HG02571 (cell line): ENCODE measurements around the gene PSMD2.
A peak's percentile ranks its signal among the peaks of the same experiment; 100 is the strongest.

Experiments used
- ATAC-seq: cut with Tn5 transposase; IDR thresholded peaks from one replicate; pipeline ENCODE4 v1.9.1; 2021; ENCODE audit warnings: mild to moderate bottlenecking, moderate library complexity; ENCODE audit not compliant: unreplicated experiment

The PSMD2 gene

DNA sequence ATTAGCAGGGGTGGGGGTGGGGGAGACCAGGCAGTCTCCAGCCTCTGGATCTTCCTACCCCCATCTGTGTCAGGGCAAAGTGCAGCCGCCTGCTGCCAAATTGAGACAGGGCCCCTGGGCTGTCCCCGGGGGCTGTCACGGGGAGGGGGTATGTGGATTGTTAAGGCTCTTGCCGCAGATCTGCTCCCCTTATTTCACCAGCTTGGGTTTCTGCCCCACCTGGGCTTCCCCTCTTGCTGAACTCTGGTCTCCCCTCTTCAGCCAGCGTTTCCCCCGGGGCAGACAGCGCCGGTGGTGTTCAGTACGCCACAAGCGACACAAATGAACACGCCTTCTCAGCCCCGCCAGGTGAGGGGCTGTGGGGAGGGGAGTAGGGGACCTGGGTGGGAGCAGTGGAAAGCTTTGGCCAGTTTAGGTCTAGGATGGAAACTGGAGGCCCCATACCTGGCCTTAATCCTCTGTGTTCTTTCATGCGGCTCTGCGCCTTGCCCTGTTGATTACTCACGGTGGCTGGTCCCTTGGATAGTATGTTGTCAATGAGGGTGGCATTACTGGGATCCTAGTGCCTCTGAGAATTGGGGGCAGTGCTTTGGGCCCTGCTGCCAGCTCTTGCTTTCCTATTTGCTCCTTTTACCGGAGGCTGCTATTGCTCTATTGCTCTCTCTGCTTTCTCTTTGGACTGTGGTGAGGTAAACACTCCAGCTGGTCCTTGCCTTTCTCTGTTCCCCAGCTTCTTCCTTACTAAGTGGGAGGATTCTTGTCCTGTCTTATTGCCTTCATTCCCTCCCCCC is 17.0 kb downstream of the PSMD2 start:
- no peak for ATAC-seq

DNA sequence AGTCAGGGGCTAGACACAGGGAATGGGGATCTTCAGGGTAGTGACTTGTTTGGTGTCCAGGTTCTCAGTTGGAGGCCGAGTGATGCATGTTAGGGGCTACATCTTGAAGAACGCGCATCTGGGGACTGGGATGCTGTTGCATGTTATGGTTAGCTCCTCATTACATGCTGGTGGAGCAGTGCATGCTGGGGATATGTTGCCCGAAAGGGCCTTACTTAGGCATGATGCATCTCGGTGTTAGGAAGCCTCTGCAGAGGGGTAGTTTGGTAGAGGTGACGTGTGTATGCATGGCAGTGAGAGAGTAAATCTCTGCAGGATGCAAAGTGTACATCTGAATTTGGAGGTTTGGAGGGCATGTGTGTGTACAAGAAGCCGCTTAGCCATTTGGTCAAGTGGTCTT is 17.8 kb downstream of the PSMD2 start:
- ATAC-seq = no peak

DNA sequence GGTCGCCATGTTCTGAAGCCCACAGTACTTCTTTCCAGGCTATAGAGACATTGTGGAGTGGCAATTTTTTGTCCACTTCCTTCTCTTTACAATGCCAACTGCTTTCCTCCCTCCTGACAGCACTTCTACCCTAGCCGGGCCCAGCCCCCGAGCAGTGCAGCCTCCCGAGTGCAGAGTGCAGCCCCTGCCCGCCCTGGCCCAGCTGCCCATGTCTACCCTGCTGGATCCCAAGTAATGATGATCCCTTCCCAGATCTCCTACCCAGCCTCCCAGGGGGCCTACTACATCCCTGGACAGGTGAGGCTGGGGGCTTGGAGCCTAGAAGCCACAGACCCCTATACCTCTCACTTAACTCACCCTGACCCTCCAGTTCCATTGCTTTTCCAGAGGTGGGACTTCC is 18.2 kb downstream of the PSMD2 start:
- ATAC-seq = no peak

DNA sequence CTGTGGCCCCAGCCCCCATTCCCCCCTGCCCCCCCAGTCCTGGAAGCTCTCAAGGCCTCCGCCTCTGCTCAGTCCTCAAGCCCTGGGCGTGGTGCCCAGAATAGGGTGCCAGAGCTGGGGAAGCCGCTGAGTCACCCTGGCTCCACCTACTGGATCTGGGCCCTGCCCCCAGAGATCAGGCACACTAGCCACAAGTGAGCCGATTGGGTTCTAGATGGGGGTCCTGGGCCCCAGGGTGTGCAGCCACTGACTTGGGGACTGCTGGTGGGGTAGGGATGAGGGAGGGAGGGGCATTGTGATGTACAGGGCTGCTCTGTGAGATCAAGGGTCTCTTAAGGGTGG is 21.0 kb downstream of the PSMD2 start:
- no peak for ATAC-seq

DNA sequence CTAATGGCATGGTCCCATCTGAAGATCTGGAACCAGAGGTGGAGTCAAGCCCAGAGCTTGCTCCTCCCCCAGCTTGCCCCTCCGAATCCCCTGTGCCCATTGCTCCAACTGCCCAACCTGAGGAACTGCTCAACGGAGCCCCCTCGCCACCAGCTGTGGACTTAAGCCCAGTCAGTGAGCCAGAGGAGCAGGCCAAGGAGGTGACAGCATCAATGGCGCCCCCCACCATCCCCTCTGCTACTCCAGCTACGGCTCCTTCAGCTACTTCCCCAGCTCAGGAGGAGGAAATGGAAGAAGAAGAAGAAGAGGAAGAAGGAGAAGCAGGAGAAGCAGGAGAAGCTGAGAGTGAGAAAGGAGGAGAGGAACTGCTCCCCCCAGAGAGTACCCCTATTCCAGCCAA is 22.6 kb downstream of the PSMD2 start:
- ATAC-seq = no peak

DNA sequence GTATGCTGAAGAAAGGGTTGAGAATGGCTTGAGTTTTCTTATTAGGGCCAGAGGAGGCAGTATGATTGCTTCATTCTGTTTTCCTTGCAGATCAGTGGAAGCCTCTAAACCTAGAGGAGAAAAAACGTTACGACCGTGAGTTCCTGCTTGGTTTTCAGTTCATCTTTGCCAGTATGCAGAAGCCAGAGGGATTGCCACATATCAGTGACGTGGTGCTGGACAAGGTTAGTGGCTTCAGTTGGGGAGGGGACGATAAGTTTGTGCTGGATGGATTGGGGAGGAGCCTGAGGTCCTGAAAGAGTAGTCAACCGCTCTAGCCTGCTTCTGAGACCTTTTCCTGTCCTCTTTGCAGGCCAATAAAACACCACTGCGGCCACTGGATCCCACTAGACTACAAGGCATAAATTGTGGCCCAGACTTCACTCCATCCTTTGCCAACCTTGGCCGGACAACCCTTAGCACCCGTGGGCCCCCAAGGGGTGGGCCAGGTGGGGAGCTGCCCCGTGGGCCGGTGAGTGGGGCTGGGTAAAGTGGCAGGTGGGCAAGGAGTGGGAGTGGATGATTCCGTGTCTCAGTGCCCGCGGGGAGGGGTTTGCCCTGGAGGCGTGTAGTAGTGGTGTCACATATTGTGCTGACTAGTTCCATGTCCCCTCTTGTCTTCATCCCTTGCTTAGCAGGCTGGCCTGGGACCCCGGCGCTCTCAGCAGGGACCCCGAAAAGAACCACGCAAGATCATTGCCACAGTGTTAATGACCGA is 23.9 kb downstream of the PSMD2 start:
- no peak for ATAC-seq

DNA sequence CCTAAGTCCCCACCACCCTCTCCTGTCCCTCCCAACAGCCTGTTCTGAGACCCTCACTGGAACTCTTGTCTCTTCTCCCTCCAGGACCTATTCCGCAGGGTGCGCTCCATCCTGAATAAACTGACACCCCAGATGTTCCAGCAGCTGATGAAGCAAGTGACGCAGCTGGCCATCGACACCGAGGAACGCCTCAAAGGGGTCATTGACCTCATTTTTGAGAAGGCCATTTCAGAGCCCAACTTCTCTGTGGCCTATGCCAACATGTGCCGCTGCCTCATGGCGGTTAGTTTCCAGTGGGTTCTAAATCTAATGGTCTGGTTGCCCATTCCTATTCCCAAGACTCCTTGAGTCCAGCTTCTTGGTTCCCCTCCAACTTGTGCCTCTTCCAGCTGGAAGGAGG is 24.7 kb downstream of the PSMD2 start:
- ATAC-seq = no peak

DNA sequence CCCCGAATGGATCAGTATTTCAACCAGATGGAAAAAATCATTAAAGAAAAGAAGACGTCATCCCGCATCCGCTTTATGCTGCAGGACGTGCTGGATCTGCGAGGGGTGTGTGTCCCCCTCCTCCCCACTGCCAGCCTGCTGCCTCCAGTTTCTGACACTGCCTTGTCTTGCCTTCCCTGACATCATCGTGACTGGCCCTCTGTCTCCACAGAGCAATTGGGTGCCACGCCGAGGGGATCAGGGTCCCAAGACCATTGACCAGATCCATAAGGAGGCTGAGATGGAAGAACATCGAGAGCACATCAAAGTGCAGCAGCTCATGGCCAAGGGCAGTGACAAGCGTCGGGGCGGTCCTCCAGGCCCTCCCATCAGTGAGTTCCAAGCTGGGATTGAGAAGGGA is 26.2 kb downstream of the PSMD2 start:
- ATAC-seq = no peak

DNA sequence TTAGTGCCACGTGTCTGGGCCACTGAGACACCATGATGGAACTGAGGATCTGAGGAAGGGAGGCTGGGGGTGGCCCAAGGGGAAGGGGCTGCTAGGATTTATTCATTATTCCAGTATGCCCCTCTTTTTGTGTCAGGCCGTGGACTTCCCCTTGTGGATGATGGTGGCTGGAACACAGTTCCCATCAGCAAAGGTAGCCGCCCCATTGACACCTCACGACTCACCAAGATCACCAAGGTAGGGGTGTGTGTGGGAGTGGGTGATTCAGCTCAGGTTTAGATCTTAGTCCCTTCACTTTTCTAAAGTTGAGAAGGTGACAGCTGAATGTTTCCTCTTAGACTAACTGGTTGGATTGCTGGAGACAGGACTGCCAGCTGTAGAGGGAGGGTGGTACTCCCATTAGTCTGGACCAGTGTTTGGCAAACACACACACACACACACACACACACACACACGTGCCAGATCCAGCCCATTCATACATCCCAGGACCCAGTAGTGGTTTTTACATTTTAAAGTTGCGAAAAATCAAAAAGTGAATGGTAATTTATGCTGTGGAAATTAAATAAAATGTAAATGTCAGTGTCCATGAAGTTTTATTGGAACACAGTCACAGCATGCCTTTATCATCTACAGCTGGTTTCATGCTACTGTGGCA is 26.8 kb downstream of the PSMD2 start:
- ATAC-seq = no peak

DNA sequence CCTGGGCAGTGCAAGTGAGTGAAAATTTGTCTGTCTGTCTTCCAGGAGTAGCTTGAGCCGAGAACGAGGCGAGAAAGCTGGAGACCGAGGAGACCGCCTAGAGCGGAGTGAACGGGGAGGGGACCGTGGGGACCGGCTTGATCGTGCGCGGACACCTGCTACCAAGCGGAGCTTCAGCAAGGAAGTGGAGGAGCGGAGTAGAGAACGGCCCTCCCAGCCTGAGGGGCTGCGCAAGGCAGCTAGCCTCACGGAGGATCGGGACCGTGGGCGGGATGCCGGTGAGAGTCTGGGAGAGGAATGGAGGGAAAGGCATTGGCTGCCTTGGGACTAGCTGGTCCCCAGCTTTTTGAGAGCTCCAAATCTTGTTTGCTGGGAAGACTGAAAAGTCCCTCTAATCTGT is 28.1 kb downstream of the PSMD2 start:
- ATAC-seq = no peak

DNA sequence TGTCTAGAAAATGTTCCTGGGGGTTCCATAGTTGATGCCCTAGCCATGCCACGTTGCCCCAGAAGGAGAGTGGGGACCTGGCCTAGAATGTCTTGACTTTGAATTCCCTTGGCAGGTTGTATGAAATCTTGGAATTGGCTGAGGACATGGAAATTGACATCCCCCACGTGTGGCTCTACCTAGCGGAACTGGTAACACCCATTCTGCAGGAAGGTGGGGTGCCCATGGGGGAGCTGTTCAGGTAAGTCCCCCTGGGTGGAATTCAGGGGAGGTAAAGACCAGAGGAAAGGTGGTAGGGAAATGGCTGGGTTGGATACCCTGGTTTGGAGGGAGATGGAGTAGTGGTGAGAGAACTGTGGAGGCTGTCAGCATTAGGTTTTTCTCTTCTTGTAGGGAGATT is 29.5 kb downstream of the PSMD2 start:
- no peak for ATAC-seq

DNA sequence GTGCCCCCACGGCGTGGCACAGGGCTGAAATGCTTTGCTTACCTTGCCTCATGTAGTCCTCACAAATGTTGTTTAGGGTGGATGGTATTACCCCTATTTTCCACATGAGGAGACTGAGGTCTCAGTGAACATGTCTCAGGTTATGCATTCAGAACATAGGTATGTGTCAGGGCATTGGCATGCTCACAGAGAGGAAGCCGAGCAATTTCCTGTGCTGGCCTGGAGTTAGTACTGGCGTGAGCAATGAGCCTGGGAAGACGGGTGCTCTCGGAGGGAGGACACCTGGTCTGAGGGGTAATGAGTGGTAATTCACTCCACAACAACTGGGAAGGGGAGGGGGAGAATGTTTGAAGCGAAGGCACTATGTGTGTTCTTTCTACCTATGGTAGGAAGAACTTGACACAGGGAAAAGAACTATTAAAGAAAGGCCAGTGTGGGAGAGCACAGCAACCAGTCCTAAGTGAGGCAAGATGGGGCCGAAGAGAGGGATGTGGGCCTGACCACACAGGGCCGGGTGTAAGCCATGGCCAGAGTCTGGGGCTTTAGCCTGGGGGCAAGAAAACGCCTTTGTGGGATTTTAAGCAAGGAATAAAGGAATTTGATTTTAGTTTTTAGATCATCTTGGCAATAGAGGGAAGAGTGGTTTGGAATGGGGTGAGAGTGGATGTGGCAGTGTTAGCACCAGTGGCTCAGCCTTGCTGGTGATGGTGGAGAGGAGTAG is 33.5 kb downstream of the PSMD2 start:
- no peak for ATAC-seq

DNA sequence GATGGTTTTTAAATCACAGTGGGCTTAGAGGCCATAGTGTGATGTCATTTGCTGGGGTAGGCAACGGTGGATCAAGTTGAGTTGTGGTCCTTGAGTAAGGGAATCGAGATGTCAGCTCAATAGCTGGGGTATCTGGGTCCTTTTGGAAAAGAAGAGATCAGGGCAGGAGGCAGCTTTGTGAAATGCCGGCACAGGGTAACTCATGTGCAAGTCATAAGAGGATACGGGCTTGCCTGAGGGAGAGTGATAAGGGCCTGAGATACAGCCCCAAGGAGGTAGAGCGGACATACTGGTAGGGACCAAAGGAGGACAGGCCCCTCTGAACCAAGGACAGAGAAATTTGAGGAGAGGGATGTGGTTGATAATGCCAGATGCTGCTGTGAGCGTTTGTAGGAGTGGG is 34.1 kb downstream of the PSMD2 start:
- no peak for ATAC-seq

DNA sequence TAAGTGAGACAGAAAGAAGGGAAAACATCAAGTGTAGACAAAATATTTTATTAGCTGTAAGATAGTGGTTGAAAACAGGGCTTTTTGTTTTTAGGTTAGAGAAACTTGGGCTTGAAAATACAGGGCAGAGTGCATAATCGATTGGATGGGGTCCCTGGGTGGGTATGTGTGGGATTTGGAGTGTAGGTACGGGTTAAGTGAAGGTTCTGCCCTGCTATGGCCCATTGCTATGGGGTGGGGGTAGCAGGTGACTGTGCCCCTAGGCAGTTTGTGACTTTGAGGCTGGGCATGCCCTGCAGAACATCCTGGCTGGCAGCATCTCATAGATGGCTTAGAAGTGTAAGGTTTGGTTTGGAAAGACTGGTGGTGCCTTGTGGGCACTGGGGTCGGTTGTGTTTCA is 34.7 kb downstream of the PSMD2 start:
- ATAC-seq = no peak

DNA sequence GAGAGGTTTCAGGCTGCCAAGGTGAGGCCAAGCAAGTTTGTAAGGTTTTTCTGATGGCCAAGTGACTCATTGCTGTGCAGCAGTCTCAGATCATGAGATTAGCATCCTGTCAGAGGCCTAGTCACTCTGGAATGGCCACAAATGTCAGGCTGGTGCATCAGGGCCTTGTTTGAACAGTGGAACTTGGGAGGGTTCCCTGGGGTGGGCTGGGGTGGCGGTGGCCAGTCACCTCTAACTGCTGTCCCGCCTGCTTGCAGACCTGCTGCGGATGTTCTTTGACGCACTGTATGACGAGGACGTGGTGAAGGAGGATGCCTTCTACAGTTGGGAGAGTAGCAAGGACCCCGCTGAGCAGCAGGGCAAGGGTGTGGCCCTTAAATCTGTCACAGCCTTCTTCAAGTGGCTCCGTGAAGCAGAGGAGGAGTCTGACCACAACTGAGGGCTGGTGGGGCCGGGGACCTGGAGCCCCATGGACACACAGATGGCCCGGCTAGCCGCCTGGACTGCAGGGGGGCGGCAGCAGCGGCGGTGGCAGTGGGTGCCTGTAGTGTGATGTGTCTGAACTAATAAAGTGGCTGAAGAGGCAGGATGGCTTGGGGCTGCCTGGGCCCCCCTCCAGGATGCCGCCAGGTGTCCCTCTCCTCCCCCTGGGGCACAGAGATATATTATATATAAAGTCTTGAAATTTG is 35.6 kb downstream of the PSMD2 start:
- no peak for ATAC-seq

DNA sequence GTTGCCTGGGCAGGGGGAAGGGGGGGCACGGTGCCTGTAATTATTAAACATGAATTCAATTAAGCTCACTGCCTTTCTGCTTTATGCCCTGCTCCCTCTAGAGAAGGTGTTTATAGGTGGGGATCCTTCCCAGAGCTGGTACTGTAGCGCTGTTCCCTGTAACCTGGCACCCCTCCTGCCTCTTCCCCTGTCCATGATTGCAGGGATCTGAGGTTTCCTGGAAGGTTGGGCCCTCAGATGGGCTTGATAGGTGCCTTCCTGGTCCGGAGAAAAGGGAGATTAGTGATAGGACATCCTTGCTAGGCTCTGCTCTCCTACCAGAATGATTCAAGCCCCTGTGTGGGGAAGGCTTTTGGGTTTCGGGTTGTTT is 36.2 kb downstream of the PSMD2 start:
- peak; percentile 6 for ATAC-seq

DNA sequence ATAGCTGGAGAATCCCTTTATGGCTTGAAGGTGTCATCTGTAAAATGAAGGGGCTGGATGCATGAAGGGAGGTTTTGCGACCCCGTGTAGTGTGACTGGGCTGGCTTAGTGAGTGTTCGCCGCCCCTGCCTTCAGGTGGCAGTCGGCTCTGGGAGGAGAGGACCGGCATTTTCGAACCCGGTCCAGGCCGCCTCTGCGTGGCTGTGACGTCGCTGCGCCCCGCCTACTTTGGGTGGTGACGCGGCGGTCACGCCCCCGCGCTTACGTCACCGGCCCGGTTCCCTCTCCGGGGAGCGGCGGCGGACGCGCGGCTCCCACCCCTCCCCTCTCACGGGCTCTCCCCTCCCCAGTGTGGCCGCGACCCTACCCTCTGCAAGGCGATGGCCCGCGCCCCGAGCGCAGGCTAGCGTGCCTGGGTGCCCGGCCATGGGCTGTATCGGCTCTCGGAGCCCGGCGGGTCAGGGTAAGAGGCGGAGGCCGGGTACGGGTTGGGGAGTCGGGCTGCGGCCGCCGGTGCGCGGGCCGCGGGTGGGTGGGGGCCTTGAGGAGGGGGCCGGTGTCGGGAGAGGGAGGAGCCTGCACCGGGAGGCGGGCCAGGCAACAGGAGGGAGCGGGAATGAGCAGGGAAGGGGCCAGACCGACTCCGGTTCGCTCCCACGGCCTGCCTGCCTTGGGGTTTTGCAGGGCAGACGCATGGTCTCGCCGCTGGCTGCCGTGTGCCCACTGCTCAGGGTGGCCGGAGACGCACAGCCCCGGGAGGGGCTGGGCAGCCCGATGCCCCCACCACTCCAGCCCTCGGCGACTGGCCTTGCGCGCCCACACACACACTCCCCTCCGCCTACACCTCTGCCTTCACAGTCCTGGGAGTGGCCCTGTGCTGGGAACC is 36.9 kb downstream of the PSMD2 start:
- ATAC-seq = peak; percentile 77

DNA sequence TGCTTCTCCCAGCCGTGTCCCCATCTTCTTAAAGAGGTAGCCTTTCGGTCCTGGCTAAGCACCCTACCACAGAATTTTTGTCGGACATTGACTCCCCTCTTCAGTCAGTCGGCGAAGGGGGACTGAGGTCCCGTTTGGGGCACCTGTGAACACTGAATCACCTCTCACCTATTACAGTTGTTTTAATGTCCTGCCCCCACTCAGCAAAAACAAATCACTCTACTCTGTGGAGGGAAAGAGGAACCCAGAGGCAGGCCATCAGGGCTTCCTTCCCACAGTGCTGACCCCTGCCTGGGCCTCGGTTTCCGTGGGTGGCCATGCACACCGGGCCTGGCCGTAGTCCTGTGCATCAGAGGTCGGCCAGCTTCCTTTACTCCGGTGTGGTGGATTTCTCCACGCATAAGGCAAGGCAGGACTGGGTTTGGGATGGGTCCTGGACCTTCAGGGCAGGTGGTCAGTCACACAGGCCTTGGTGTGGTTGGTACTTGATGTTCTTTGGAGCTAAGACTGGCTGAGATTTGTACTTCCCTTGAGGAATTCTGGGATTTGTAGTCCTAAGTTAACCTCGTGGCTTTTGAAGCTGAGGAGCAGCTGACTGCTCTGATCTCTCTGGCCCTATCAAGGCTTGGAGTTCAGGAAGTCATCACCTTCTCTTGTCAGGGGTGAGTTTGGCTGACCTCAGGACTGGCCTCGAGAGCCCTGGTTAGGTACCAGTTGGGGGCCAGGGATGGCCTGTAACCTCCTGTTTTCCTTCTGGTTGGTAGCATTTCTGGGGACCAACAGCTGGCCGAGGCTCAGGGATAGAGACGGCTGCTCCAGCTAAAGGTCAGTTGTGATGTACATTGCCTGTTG is 37.7 kb downstream of the PSMD2 start:
- no peak for ATAC-seq

DNA sequence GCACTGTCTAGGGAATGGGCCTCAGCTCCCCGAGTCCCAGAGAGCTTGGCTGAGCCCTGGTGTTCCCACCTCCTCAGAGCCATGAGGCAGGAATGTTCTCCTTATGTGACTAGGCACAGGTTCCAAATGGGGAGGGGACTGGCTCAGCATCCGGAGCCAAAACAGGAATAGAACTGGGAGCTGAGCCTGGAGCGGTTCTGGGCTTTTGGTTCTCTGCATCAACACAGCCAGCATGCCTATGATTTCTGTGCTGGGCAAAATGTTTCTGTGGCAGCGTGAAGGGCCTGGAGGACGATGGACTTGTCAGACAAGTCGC is 38.3 kb downstream of the PSMD2 start, which contains the start of gene FAM131A:
Gene FAM131A, plus strand, starts transcription at position 202 of the 316 bp plus-strand sequence. Its CDS starts 31 bp downstream, at position 233.
- no peak for ATAC-seq
